ENCODE measurements around the gene MORF4L1.
"Not testable (repeated sequence)": the region's sequence is repeated elsewhere in the genome, so short reads cannot be mapped to it uniquely, and the experiment has no call there.

MORF4L1 gene

GRCh38 chr15:78872155-78872971 is at the start of gene MORF4L1:
TSS of gene MORF4L1 (plus strand) at chr15:78872890. CDS start at chr15:78873018, 128 bp downstream.
- DNase-seq (ENCODE audit: low spot score): peak; percentile 93

GRCh38 chr15:78828920-78829319 is 43.8 kb upstream of the MORF4L1 start:
- DNase-seq (ENCODE audit: low spot score): no peak

- DNase-seq (ENCODE audit: low spot score): no peak
These were observed 42.0 kb upstream of the MORF4L1 start for GRCh38 chr15:78830514-78831228.

- no peak for DNase-seq (ENCODE audit: low spot score)
These were observed 41.2 kb upstream of the MORF4L1 start for GRCh38 chr15:78831229-78832207.

- DNase-seq (ENCODE audit: low spot score): no peak
These were observed 36.4 kb upstream of the MORF4L1 start for GRCh38 chr15:78836333-78836732.

- DNase-seq (ENCODE audit: low spot score): no peak
These were observed 35.6 kb upstream of the MORF4L1 start for GRCh38 chr15:78837131-78837530.

- no peak for DNase-seq (ENCODE audit: low spot score)
These were observed 35.1 kb upstream of the MORF4L1 start for GRCh38 chr15:78837543-78837942.

- no peak for DNase-seq (ENCODE audit: low spot score)
These were observed 34.2 kb upstream of the MORF4L1 start for GRCh38 chr15:78838489-78838888.

GRCh38 chr15:78839151-78839550 is 33.5 kb upstream of the MORF4L1 start:
- not testable (repeated sequence) for DNase-seq (ENCODE audit: low spot score)

- DNase-seq (ENCODE audit: low spot score): no peak
These were observed 31.9 kb upstream of the MORF4L1 start for GRCh38 chr15:78840661-78841375.

- DNase-seq (ENCODE audit: low spot score): no peak
These were observed 31.3 kb upstream of the MORF4L1 start for GRCh38 chr15:78841376-78841706.

- no peak for DNase-seq (ENCODE audit: low spot score)
These were observed 30.8 kb upstream of the MORF4L1 start for GRCh38 chr15:78841891-78842290.

- no peak for DNase-seq (ENCODE audit: low spot score)
These were observed 30.2 kb upstream of the MORF4L1 start for GRCh38 chr15:78842519-78842918.

GRCh38 chr15:78846906-78847305 is 25.8 kb upstream of the MORF4L1 start:
- not testable (repeated sequence) for DNase-seq (ENCODE audit: low spot score)

GRCh38 chr15:78847387-78847906 is 25.2 kb upstream of the MORF4L1 start:
- not testable (repeated sequence) for DNase-seq (ENCODE audit: low spot score)

GRCh38 chr15:78850352-78850751 is 22.3 kb upstream of the MORF4L1 start:
- no peak for DNase-seq (ENCODE audit: low spot score)

- DNase-seq (ENCODE audit: low spot score): no peak
These were observed 21.5 kb upstream of the MORF4L1 start for GRCh38 chr15:78850941-78851755.

- no peak for DNase-seq (ENCODE audit: low spot score)
These were observed 19.2 kb upstream of the MORF4L1 start for GRCh38 chr15:78853500-78853899.

GRCh38 chr15:78854833-78855372 is 17.8 kb upstream of the MORF4L1 start:
- no peak for DNase-seq (ENCODE audit: low spot score)

- no peak for DNase-seq (ENCODE audit: low spot score)
These were observed 16.9 kb upstream of the MORF4L1 start for GRCh38 chr15:78855746-78856145.
